ENCODE results near the gene LRRC38.

- TF ChIP-seq POLR2A (IDR thresholded peaks at IDR 0.05; ENCODE audit: low read length) (no peak), GATA1 (IDR thresholded peaks at IDR 0.05; ENCODE audit: low read depth, low read length) (no peak)
These were observed 27.1 kb upstream of the LRRC38 start for GRCh38 chr1:13540866-13541265.

All from erythroblast (primary cell).